HG03354 (cell line): Measurements from ENCODE around the gene TAF11L3.
"Not testable (repeated sequence)": the region's sequence is repeated elsewhere in the genome, so short reads cannot be mapped to it uniquely, and the experiment has no call there.

ENCODE experiments used
- ATAC-seq: cut with Tn5 transposase; IDR thresholded peaks from one replicate; pipeline ENCODE4 v1.9.1; 2021; ENCODE audit warnings: mild to moderate bottlenecking; ENCODE audit not compliant: unreplicated experiment, poor library complexity, severe bottlenecking

The TAF11L3 gene

GRCh38 chr5:17518067-17518466 is at the start of gene TAF11L3:
TAF11L3 (plus strand) TSS chr5:17518367.
- ATAC-seq, result not testable (repeated sequence)

GRCh38 chr5:17470064-17470463 is 48.1 kb upstream of the TAF11L3 start:
- no peak for ATAC-seq

DNA sequence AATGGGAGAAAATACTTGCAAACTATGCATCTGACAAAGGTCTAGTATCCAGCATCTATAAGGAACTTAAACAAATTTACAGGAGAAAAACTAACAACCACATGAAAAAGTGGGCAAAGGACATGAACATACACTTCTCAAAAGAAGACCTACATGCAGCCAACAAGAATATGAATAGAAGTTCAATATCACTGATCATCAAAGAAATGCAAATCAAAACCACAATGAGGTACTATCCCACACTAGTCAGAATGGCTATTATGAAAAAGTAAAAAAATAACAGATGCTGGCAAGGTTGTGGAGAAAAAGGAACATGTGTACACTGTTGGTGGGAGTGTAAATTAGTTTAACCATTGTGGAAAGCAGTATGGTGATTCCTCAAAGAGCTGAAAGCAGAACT is 43.1 kb upstream of the TAF11L3 start:
- ATAC-seq, result not testable (repeated sequence)

DNA sequence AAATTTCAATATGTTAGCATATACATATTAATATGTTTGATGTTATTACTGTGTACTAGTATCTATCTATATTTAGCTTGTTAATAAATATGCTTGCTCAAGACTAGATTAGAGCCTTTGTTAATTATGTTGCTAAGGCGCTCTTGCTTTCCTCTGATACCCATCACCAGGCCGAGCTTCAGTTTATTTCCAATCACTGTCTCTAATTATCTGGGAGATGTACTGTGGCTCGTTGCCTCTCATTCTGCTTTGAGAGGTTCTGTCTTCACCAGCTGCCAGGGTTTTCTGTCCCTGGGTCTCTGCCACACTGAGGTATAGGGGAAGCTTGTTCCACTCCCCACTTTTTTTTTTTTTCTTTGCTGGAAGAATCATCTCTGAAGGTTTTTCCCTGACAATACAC is 41.1 kb upstream of the TAF11L3 start:
- no peak for ATAC-seq

GRCh38 chr5:17477573-17478265 is 40.4 kb upstream of the TAF11L3 start:
- ATAC-seq, result no peak

DNA sequence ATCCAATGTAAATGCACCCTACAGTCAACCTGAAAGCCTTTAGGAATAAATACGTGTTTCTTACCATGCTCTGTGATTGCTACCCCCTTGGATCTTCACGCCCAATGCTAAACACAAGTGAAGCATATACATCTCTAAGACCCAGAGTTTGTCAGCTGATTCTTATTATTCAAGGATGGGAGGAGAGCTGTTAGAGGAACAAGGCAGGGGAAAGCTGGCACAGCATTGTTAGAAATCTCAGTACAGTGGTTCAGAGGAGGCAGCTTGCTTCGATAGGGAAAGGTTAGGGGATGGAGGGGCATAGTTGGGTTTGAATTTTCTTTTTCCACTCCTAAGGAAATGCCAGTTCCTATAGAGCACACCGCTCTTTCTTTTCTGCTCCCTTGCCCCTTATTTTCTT is 36.8 kb upstream of the TAF11L3 start:
- no peak for ATAC-seq

DNA sequence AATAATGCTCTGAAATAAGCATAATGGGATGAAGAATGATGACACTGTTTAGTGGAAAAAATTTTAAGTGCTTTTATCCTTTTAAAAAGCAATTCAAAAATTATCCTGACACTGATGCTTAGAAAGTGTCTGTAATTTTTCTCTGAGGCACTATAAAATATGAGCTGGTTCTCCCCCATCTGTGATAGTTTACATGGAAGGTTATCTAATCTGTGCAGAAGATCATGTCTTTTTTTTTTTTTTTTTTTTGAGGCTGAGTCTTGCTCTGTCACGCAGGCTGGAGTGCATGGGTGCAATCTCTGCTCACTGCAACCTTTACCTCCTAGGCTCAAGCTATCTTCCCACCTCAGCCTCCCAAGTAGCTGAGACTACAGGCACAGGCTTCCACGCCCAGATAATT is 35.4 kb upstream of the TAF11L3 start:
- ATAC-seq, result no peak

GRCh38 chr5:17486464-17487173 is 31.5 kb upstream of the TAF11L3 start:
- not testable (repeated sequence) for ATAC-seq

GRCh38 chr5:17487174-17487512 is 31.0 kb upstream of the TAF11L3 start:
- no peak for ATAC-seq

DNA sequence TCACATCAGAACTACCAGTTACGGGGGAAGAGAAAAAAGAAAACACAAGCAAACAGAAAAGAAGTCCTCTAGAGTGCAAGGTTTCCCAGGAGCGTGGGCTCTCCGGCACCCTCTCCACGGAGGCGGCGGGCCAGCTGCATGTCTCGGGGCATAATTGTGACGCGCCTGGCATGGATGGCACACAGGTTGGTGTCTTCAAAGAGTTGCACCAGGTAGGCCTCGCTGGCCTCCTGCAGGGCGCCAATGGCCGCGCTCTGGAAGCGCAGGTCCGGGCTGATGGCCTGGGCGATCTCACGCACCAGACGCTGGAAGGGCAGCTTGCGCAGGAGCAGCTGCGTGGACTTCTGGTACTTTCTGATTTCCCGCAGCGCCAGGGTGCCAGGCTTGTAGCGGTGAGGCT is 26.9 kb upstream of the TAF11L3 start:
- not testable (repeated sequence) for ATAC-seq

DNA sequence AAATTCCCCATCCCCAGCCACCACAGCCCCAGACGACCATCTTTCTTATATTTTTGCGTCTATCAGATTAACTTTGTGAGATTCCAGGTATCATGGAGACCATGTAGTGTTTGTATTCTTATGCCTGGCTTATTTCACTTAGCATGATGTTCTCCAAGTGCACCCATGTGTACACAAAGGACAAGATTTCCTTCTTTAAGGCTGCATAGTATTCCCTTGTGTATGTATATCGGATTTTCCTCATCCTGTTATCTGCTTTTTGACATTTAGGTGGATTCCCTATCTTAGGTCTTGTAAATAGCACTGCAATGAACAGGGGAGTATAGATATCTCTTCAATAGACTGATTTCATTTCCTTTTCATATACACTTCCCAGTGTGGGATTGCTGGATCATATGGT is 25.4 kb upstream of the TAF11L3 start:
- no peak for ATAC-seq

- no peak for ATAC-seq
Measured at GRCh38 chr5:17497446-17497845, 20.7 kb upstream of the TAF11L3 start.

GRCh38 chr5:17497931-17498330 is 20.2 kb upstream of the TAF11L3 start, which contains the start of gene TAF11L2:
TAF11L2 (plus strand) TSS chr5:17498231.
- ATAC-seq, result not testable (repeated sequence)

- ATAC-seq, result no peak
Measured at GRCh38 chr5:17511775-17512325, 6.3 kb upstream of the TAF11L3 start.

DNA sequence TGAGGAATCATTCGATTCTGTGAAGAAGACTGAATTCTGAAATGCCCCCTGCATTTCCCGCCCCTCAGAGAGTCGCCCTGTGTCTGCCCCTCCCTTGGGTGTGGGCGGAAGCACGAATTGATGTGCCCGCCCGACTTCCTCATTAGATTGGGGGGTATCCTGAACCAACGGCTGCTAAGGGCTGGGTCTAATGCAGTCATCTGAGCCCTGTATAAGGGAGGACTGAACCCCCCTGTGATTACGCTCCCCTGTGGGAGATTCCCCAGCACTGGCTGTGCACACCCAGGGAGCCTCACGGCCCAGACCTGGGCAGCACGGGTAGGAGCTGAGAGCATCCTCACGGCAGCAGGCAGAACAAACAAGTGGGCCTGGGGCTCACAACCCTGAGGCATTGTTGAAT is 641 bp upstream of the TAF11L3 start:
- ATAC-seq, result not testable (repeated sequence)

DNA sequence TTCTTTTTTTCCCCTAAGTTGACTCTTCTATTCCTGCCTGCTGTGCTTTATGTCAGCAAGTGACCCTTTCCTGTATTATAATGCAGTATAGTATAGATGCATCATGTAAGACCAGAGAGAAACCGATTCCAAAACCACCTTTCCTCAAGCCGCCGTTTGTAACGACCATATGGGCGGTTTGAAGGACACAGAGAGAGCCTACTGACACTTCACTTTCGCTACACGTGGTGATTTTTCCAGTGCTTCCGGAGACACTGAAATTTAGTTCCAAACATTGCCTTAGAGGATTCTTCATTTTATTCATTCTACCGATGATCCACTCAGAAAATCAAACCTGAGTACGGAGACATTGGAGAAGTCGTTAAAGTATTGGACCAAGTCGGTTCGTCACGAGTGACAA is 1.3 kb downstream of the TAF11L3 start:
- ATAC-seq, result not testable (repeated sequence)

- not testable (repeated sequence) for ATAC-seq
Measured at GRCh38 chr5:17521501-17521900, 3.3 kb downstream of the TAF11L3 start, which contains the start of gene TAF11L4. TAF11L4 (plus strand) TSS chr5:17521801.

- not testable (repeated sequence) for ATAC-seq
Measured at GRCh38 chr5:17524935-17525334, 6.8 kb downstream of the TAF11L3 start, which contains the start of gene TAF11L5. TAF11L5 (plus strand) TSS chr5:17525235.

- not testable (repeated sequence) for ATAC-seq
Measured at GRCh38 chr5:17526504-17526903, 8.3 kb downstream of the TAF11L3 start.

DNA sequence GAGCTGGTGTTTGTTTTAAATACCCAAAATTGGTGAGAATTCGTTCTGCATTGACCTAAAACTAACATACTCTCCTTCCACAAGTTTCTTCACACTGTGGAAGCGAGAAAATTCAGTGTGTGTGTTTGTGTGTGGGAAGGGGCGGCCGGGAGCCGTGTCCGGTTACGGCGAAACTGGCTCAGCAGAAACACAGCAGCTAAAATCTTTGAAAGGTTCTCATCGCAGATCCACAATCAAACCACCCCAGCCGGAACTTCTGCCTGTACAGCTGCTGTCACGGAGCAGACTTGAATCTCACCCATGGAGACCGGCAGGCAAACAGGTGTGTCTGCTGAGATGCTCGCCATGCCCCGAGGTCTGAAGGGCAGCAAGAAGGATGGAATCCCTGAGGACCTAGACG is 10.2 kb downstream of the TAF11L3 start, which contains the start of gene TAF11L6:
TSS of gene TAF11L6 (plus strand) at position 301 of the 400 bp plus-strand sequence.
- not testable (repeated sequence) for ATAC-seq
